Measurements from ENCODE around the gene SAP30. TPM values are rescaled to one million over a fixed set of nuclear protein-coding genes. Genes with fewer than 3 reads are reported as not detected.

Gene SAP30
- total RNA-seq, 1 donor from 2014 or later = 15.1 TPM

GRCh38 chr4:173362666-173363065, 8.1 kb upstream of the SAP30 start:
- DNase-seq = no peak
- no peak for ATAC-seq
- intact Hi-C loops (cut with micrococcal nuclease) = no loop called here

DNA sequence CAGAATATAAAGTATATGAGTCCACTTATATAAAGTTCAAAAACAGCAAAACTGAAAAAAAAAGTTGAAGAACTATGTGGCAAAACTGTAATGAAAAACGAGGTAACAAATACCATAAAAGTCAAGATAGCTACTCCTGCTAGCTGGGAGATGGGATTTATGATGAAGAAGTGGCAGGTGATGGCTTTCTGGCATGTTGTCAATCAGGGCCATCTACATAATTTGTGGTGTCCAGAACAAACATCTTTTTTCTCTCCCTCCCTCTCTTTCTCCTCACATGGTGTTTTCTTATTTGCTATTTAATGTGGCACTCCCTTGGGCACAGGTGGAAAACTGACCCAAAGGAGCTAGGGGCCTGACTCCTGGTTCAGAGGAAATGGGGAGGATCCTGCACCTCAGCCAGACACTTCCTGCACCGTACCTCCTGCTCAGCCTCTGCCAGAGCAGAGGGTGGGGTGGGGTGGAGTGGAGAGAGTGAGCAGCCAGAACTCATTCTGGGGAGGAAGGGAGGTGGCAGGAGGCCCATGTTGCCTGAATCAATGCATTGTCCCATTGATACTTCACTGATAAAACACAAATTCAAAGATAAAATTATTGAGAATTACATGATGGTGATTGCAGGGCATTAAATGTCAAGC, 5.3 kb upstream of the SAP30 start:
- intact Hi-C loops (cut with micrococcal nuclease) = no loop called here
- no peak for DNase-seq
- no peak for ATAC-seq

- no peak for DNase-seq
- intact Hi-C loops (cut with micrococcal nuclease) = no loop called here
- ATAC-seq = no peak
These were observed 3.5 kb upstream of the SAP30 start for GRCh38 chr4:173367285-173367684.

- DNase-seq = no peak
- no peak for ATAC-seq
- intact Hi-C loops (cut with micrococcal nuclease) = no loop called here
These were observed 2.8 kb upstream of the SAP30 start for GRCh38 chr4:173367946-173368345.

DNA sequence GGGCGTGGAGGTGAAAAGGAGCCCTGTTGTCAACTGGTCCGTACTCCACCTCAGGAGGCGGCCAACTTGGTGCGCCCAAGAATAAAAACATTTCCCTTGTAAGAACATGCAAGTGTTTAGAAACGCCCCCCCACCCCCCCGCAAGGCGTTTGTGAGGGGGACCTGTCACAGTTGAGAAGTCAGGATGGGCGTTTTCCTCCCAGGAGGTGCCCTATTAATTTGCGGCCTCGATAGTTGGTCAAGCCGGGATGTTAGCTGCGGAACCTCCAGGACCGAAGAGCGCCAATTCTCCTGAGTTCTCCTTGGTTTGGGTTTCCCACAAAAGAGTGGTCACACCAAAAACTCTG, 651 bp upstream of the SAP30 start:
- intact Hi-C loops (cut with micrococcal nuclease) = loop anchor here (1.0 kb wide), 1 partner anchor 36 kb away; the partner anchor contains the start of gene HMGB2
- peak; percentile 18 for ATAC-seq
- peak; percentile 77 for DNase-seq

GRCh38 chr4:173371292-173372192, 788 bp downstream of the SAP30 start:
- intact Hi-C loops (cut with micrococcal nuclease) = no loop called here
- ATAC-seq (peak; percentile 27), DNase-seq (peak; percentile 87)

GRCh38 chr4:173374588-173374987, 3.8 kb downstream of the SAP30 start:
- DNase-seq (no peak), ATAC-seq (no peak)
- intact Hi-C loops (cut with micrococcal nuclease) = no loop called here

- no peak for DNase-seq
- intact Hi-C loops (cut with micrococcal nuclease) = no loop called here
- no peak for ATAC-seq
These were observed 9.2 kb downstream of the SAP30 start for GRCh38 chr4:173379929-173380328.

DNA sequence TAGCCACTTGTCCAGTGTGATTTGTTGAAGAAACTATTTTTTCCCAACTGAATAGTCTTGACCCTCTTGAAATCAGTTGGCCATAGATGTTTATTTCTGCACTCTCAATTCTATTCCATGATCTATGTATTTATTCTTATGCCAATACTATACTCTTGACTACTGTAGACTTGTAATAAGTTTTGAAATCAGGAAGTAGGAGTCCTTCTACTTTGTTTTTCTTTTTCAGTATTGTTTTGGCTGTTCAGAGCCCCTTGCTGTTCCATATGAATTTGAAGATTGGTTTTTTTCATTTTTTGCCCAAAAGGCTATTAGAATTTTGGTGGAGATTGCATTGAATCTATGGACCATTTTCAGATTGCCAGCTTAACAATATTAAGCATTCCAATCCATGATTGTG, 10.2 kb downstream of the SAP30 start:
- DNase-seq = no peak
- ATAC-seq = no peak

DNA sequence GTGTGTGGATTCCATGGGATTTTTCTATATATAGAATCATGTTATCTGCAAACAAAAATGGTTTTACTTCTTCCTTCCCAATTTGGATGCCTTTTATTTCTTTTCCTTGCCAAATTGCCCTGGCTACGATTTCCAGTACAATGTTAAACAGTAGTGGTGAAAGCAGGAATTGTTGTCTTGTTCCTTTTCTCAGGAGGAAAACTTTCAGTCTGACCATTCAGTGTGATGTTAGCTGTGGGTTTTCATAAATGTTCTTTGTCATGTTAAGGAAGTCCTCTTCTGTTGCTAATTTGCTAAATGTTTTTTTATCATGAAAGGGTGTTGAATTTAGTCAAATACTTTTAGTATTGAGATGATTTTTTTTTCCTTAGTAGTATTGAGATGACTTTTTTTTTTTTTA, 10.9 kb downstream of the SAP30 start:
- ATAC-seq (no peak), DNase-seq (no peak)
- intact Hi-C loops (cut with micrococcal nuclease) = no loop called here

More for the DNA sequence above, 10.2 kb downstream of the SAP30 start:
- intact Hi-C loops (cut with micrococcal nuclease) = no loop called here

DNA sequence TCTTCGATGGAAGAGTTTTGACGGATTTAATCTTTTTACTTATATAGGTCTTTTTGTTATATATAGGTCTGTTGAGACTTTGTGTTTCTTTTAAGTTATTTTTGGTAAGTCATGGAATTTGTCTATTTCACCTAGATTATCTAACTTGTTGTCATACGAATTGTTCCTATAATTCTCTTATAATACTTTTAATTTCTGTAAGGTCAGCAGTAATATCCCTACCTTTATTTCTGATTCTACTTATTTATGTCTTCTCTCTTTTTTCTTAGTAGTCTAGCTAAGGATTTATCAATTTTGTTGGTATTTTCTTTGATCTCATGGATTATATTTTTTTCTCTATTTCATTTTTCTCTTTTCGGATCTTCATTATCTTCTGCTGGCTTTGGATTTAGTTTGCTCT, 11.6 kb downstream of the SAP30 start:
- intact Hi-C loops (cut with micrococcal nuclease) = no loop called here
- DNase-seq (no peak), ATAC-seq (no peak)

- no peak for ATAC-seq
- intact Hi-C loops (cut with micrococcal nuclease) = no loop called here
- no peak for DNase-seq
These were observed 16.0 kb downstream of the SAP30 start for GRCh38 chr4:173386751-173387150.

GRCh38 chr4:173391701-173392100, 20.9 kb downstream of the SAP30 start:
- intact Hi-C loops (cut with micrococcal nuclease) = no loop called here
- no peak for ATAC-seq

GRCh38 chr4:173397604-173398003, 26.9 kb downstream of the SAP30 start:
- intact Hi-C loops (cut with micrococcal nuclease) = no loop called here
- no peak for ATAC-seq

More at GRCh38 chr4:173391701-173392100, 20.9 kb downstream of the SAP30 start:
- DNase-seq = no peak

DNA sequence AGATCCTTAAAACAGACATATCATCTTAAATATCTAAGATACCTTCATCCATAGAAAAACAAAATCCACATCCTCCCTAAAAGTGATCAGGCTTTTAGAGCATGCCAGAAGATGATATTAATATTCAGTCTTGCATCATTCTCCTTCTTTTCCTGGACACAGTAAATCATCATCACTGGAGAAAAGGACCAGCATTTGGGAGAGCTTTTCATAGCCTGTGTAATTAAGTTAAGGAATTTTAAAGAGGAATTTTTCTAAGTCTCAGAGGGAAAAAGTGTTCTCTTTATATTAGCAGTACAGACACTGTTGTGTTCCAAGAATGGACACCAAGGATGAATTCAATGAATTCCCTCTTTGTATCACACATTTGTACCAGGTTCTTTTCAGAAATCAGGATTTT, 27.5 kb downstream of the SAP30 start:
- no peak for ATAC-seq
- no peak for DNase-seq
- intact Hi-C loops (cut with micrococcal nuclease) = no loop called here

More at GRCh38 chr4:173397604-173398003, 26.9 kb downstream of the SAP30 start:
- no peak for DNase-seq

- DNase-seq (peak; percentile 44), ATAC-seq (peak; percentile 85)
- intact Hi-C loops (cut with micrococcal nuclease) = no loop called here
These were observed 28.1 kb downstream of the SAP30 start, which contains the start of gene SCRG1 for GRCh38 chr4:173398779-173399415. Gene SCRG1, minus strand, starts transcription at chr4:173399116. Its CDS starts 7,702 bp downstream, at chr4:173391414.

- DNase-seq (no peak), ATAC-seq (no peak)
- intact Hi-C loops (cut with micrococcal nuclease) = no loop called here
These were observed 30.3 kb downstream of the SAP30 start for GRCh38 chr4:173401063-173401462.

- intact Hi-C loops (cut with micrococcal nuclease) = no loop called here
- DNase-seq = no peak
- ATAC-seq = no peak
These were observed 32.3 kb downstream of the SAP30 start for GRCh38 chr4:173403051-173403450.

DNA sequence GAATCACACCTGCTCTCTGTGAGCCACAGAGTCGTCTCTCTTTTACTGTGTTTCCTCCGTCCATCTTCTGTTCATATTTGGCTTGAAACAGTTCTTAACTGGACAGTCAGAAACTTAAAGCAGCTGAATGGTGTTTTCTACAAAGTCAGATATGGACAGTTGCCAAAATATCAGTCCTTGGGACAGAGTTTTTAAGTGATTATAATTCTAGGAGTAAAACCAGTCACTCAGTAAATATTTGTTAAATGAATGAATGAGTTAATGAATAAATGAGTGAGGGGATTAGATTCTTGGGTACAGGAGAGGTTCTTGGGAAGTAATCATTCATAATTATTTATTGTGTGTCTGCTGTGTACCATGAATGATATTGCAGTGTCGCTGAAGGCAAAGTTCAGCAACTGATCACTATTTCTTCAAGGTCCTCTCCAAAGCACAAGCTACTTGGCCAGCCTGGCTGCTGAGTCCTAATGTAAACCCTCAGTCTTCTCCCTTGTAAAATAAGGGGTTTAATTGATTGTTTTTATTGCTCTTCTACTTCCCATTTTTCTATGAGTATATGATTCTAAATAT, 33.6 kb downstream of the SAP30 start:
- intact Hi-C loops (cut with micrococcal nuclease) = no loop called here
- no peak for DNase-seq
- no peak for ATAC-seq

Data from left ventricle myocardium superior (tissue), 1 donor.